Amniotic epithelial cell (primary cell): ENCODE measurements around the gene ZNG1A.
A peak's percentile ranks its signal among the peaks of the same experiment; 100 is the strongest.
"Not testable (repeated sequence)": the region's sequence is repeated elsewhere in the genome, so short reads cannot be mapped to it uniquely, and the experiment has no call there.

Experiments used
- DNase-seq: peaks from one replicate; pipeline ENCODE4 v3.0.0-alpha.2; 2010; ENCODE audit warnings: low read depth

ZNG1A gene

GRCh38 chr9:178140-178825 lies 573 bp downstream of the ZNG1A start:
- DNase-seq, result not testable (repeated sequence)

- DNase-seq, result not testable (repeated sequence)
Observed at GRCh38 chr9:169757-170156, 9.1 kb downstream of the ZNG1A start.

- DNase-seq, result peak; percentile 19
Observed at GRCh38 chr9:159871-160270, 19.0 kb downstream of the ZNG1A start.

GRCh38 chr9:151173-151572 lies 27.7 kb downstream of the ZNG1A start:
- DNase-seq, result not testable (repeated sequence)

GRCh38 chr9:139880-140279 lies 39.0 kb downstream of the ZNG1A start:
- not testable (repeated sequence) for DNase-seq

- not testable (repeated sequence) for DNase-seq
Observed at GRCh38 chr9:117995-118467, 60.8 kb downstream of the ZNG1A start, which contains the start of gene FOXD4. TSS of gene FOXD4 (minus strand) at chr9:118417. CDS start at chr9:118119, 298 bp downstream.

- not testable (repeated sequence) for DNase-seq
Observed at GRCh38 chr9:117144-117994, 61.5 kb downstream of the ZNG1A start.

GRCh38 chr9:116239-117077 lies 62.4 kb downstream of the ZNG1A start:
- not testable (repeated sequence) for DNase-seq

- DNase-seq, result not testable (repeated sequence)
Observed at GRCh38 chr9:115118-115451, 63.8 kb downstream of the ZNG1A start.

GRCh38 chr9:114267-115117 lies 64.4 kb downstream of the ZNG1A start:
- not testable (repeated sequence) for DNase-seq

GRCh38 chr9:113468-114266 lies 65.2 kb downstream of the ZNG1A start:
- DNase-seq, result not testable (repeated sequence)

- not testable (repeated sequence) for DNase-seq
Observed at GRCh38 chr9:112589-113467, 66.0 kb downstream of the ZNG1A start.

- not testable (repeated sequence) for DNase-seq
Observed at GRCh38 chr9:110672-111071, 68.2 kb downstream of the ZNG1A start.

GRCh38 chr9:109540-109939 lies 69.3 kb downstream of the ZNG1A start:
- DNase-seq, result not testable (repeated sequence)

GRCh38 chr9:108742-109495 lies 69.9 kb downstream of the ZNG1A start:
- DNase-seq, result not testable (repeated sequence)

- DNase-seq, result not testable (repeated sequence)
Observed at GRCh38 chr9:105991-106390, 72.9 kb downstream of the ZNG1A start.

- not testable (repeated sequence) for DNase-seq
Observed at GRCh38 chr9:100430-100829, 78.4 kb downstream of the ZNG1A start.

GRCh38 chr9:99867-100266 lies 79.0 kb downstream of the ZNG1A start:
- DNase-seq, result not testable (repeated sequence)
